GM10266 (cell line): ENCODE results near the gene ENTPD5.

Experiments
- DNase-seq: peaks from one replicate; pipeline ENCODE4 v3.0.0; 2012; ENCODE audit errors: extremely low spot score
- CTCF ChIP-seq: IDR thresholded peaks from 2 replicates; pipeline ENCODE4 v1.5.1; 2012; ENCODE audit warnings: mild to moderate bottlenecking, low read depth; ENCODE audit not compliant: control insufficient read depth, insufficient read depth; ENCODE audit errors: missing control alignments

Gene ENTPD5

GRCh38 chr14:73909681-73910080, 109.4 kb downstream of the ENTPD5 start:
- DNase-seq, result no peak
- TF ChIP-seq CTCF, result no peak
